SKM-1 (cell line): ENCODE data around the gene TUBB.

Experiments used
- DNase-seq: peaks from one replicate; lab custom pipeline; 2025; ENCODE audit not compliant: unreplicated experiment; lab: John Stamatoyannopoulos, UW

The TUBB gene

GRCh38 chr6:30687659-30688431 is 32.3 kb upstream of the TUBB start:
- no peak for DNase-seq

- DNase-seq: no peak
Observed at GRCh38 chr6:30688569-30688968, 31.6 kb upstream of the TUBB start.

- DNase-seq: no peak
Observed at GRCh38 chr6:30689022-30689865, 30.9 kb upstream of the TUBB start.

GRCh38 chr6:30689985-30690384 is 30.2 kb upstream of the TUBB start:
- no peak for DNase-seq

- DNase-seq: peak; percentile 83
Observed at GRCh38 chr6:30690403-30691207, 29.5 kb upstream of the TUBB start, which contains the start of gene NRM. NRM (minus strand) TSS chr6:30690984; CDS start chr6:30690974, 10 bp downstream.

- DNase-seq: no peak
Observed at GRCh38 chr6:30691208-30691847, 28.8 kb upstream of the TUBB start.

GRCh38 chr6:30696432-30696831 is 23.7 kb upstream of the TUBB start:
- DNase-seq: no peak

- DNase-seq: no peak
Observed at GRCh38 chr6:30700340-30700739, 19.8 kb upstream of the TUBB start.

- no peak for DNase-seq
Observed at GRCh38 chr6:30703011-30703410, 17.1 kb upstream of the TUBB start.

GRCh38 chr6:30703821-30704220 is 16.3 kb upstream of the TUBB start:
- no peak for DNase-seq

- DNase-seq: no peak
Observed at GRCh38 chr6:30705620-30706019, 14.5 kb upstream of the TUBB start.

GRCh38 chr6:30707281-30707850 is 12.8 kb upstream of the TUBB start:
- DNase-seq: no peak

GRCh38 chr6:30709101-30709868 is 10.9 kb upstream of the TUBB start:
- no peak for DNase-seq

GRCh38 chr6:30711758-30712380 is 8.3 kb upstream of the TUBB start:
- no peak for DNase-seq

GRCh38 chr6:30712441-30712945 is 7.7 kb upstream of the TUBB start:
- no peak for DNase-seq

GRCh38 chr6:30714263-30714662 is 5.9 kb upstream of the TUBB start:
- DNase-seq: no peak

GRCh38 chr6:30716879-30717128 is 3.3 kb upstream of the TUBB start:
- DNase-seq: no peak

GRCh38 chr6:30717129-30717844 is 2.9 kb upstream of the TUBB start, which contains the start of gene MDC1:
MDC1 (minus strand) TSS chr6:30717281; CDS start chr6:30715175, 2,106 bp downstream.
- peak; percentile 99 for DNase-seq
